ENCODE results near the gene TEX47. TPM values are rescaled to one million over a fixed set of nuclear protein-coding genes. Genes with fewer than 3 reads are reported as not detected.

The TEX47 gene
- under 1 TPM in 3 of 8 experiments, not detected in 5; 0.11 to 0.29 (median 0.23) TPM for total RNA-seq

- ATAC-seq (replicated peaks in 6 of 8), result no peak
- 6 to 96% (median 77%) methylated on average over 3 to 7 of the region's 7 CpGs; no CpG with 5 or more reads in 1 of the 10 experiments for WGBS, 10 experiments
- H3K27ac ChIP-seq, result no peak within 1 kb of the TSS
- in situ Hi-C loops (cut with MboI; ENCODE audit: low pct_unique_long_range_greater_than_20kb in 2 of 9, low sequenced_read_pairs in 9 of 9, unreplicated experiment in 9 of 9), result no loop called here
- H3K4me1 ChIP-seq (replicated peaks in 1 of 2), result no peaks in the 10 kb centered on the region
- no peak within 1 kb of the TSS for H3K4me3 ChIP-seq
Observed at GRCh38 chr7:88795553-88795952, at the start of gene TEX47. Gene TEX47 (minus strand): TSS chr7:88795737. CDS start chr7:88794942, 795 bp downstream.

DNA sequence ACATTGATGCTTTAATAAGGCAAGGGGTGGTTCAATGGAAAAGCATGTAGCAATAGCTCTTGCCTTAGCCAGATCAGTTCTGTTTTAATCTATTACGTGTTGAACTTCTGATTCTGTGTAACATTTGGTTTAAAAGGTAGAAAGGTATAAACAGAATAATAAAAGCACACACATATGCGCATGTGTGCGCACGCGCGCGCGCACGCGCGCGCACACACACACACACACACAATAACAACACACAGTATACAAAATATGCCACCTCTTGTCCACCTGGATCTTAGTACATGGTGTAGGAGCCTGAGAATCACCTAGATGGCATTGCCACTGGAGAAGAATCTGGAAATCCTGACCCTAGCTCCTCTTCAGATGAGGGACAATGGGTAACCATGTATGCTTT lies 49.6 kb upstream of the TEX47 start:
- in situ Hi-C loops (cut with MboI; ENCODE audit: low pct_unique_long_range_greater_than_20kb in 2 of 9, low sequenced_read_pairs in 9 of 9, unreplicated experiment in 9 of 9), result no loop called here
- no peak for ATAC-seq (replicated peaks in 6 of 8)
- H3K4me3 ChIP-seq, result no peak overlapping the region
- no peaks in the 10 kb centered on the region for H3K4me1 ChIP-seq (replicated peaks in 1 of 2)
- H3K27ac ChIP-seq, result no peak overlapping the region
- WGBS, 10 experiments, result 17 to 99% (median 80%) methylated on average over 1 to 12 of the region's 12 CpGs; no CpG with 5 or more reads in 3 of the 10 experiments

GRCh38 chr7:88842201-88842600 lies 46.7 kb upstream of the TEX47 start:
- peak in 1 of 8 experiments; percentile 6 for ATAC-seq (replicated peaks in 6 of 8)
- H3K4me3 ChIP-seq, result no peak overlapping the region
- H3K27ac ChIP-seq, result no peak overlapping the region
- in situ Hi-C loops (cut with MboI; ENCODE audit: low pct_unique_long_range_greater_than_20kb in 2 of 9, low sequenced_read_pairs in 9 of 9, unreplicated experiment in 9 of 9), result no loop called here
- no peaks in the 10 kb centered on the region for H3K4me1 ChIP-seq (replicated peaks in 1 of 2)

GRCh38 chr7:88835147-88835728 lies 39.7 kb upstream of the TEX47 start:
- ATAC-seq (replicated peaks in 6 of 8), result peak in 1 of 8 experiments; percentile 42
- 0 to 100% (median 30%) methylated on average over 1 to 3 of the region's 3 CpGs for WGBS, 10 experiments
- in situ Hi-C loops (cut with MboI; ENCODE audit: low pct_unique_long_range_greater_than_20kb in 2 of 9, low sequenced_read_pairs in 9 of 9, unreplicated experiment in 9 of 9), result no loop called here
- Histone ChIP-seq H3K27ac (no peak overlapping the region), H3K4me3 (no peak overlapping the region), H3K4me1 (replicated peaks in 1 of 2) (no peaks in the 10 kb centered on the region)

GRCh38 chr7:88826222-88826621 lies 30.7 kb upstream of the TEX47 start:
- 0 to 100% (median 73%) methylated on average over 1 to 3 of the region's 3 CpGs for WGBS, 10 experiments
- Histone ChIP-seq H3K4me3 (no peak overlapping the region), H3K4me1 (replicated peaks in 1 of 2) (no peaks in the 10 kb centered on the region), H3K27ac (no peak overlapping the region)
- in situ Hi-C loops (cut with MboI; ENCODE audit: low pct_unique_long_range_greater_than_20kb in 2 of 9, low sequenced_read_pairs in 9 of 9, unreplicated experiment in 9 of 9), result no loop called here
- ATAC-seq (replicated peaks in 6 of 8), result no peak

GRCh38 chr7:88818552-88818951 lies 23.0 kb upstream of the TEX47 start:
- in situ Hi-C loops (cut with MboI; ENCODE audit: low pct_unique_long_range_greater_than_20kb in 2 of 9, low sequenced_read_pairs in 9 of 9, unreplicated experiment in 9 of 9), result no loop called here
- Histone ChIP-seq H3K4me1 (replicated peaks in 1 of 2) (no peaks in the 10 kb centered on the region), H3K4me3 (no peak overlapping the region), H3K27ac (no peak overlapping the region)
- ATAC-seq (replicated peaks in 6 of 8), result no peak

- 0 to 100% (median 62%) methylated on average over 1 to 2 of the region's 2 CpGs; no CpG with 5 or more reads in 2 of the 10 experiments for WGBS, 10 experiments
- in situ Hi-C loops (cut with MboI; ENCODE audit: low pct_unique_long_range_greater_than_20kb in 2 of 9, low sequenced_read_pairs in 9 of 9, unreplicated experiment in 9 of 9), result no loop called here
- Histone ChIP-seq H3K27ac (no peak overlapping the region), H3K4me1 (replicated peaks in 1 of 2) (no peaks in the 10 kb centered on the region), H3K4me3 (no peak overlapping the region)
- no peak for ATAC-seq (replicated peaks in 6 of 8)
Observed at GRCh38 chr7:88806280-88807037, 10.9 kb upstream of the TEX47 start.

GRCh38 chr7:88801046-88801445 lies 5.5 kb upstream of the TEX47 start:
- in situ Hi-C loops (cut with MboI; ENCODE audit: low pct_unique_long_range_greater_than_20kb in 2 of 9, low sequenced_read_pairs in 9 of 9, unreplicated experiment in 9 of 9), result no loop called here
- WGBS, 10 experiments, result 0 to 95% (median 61%) methylated on average over 2 to 3 of the region's 3 CpGs; no CpG with 5 or more reads in 2 of the 10 experiments
- Histone ChIP-seq H3K4me3 (no peak overlapping the region), H3K27ac (no peak overlapping the region), H3K4me1 (replicated peaks in 1 of 2) (no peaks in the 10 kb centered on the region)
- no peak for ATAC-seq (replicated peaks in 6 of 8)

DNA sequence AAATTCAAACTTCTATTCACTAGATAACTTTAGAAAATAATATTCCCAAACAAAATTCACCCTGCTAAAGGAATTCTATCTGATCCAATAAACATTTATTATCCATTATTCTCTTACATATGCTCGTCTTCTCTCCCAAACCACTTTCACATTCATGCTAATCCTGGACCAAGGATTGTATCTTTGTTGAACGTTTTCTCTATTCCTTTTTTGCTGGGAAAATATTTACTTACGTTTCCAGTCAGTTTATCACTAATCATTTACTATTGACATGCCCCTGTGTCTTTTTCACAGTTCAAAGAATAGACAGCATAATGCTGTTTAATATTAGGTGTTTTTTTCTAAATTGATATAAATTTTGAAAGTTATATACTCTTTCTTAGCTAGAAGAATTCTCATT lies 3.2 kb downstream of the TEX47 start:
- WGBS, 10 experiments, result 0 to 100% (median 72%) methylated on average over 1 to 3 of the region's 3 CpGs; no CpG with 5 or more reads in 1 of the 10 experiments
- no peak for ATAC-seq (replicated peaks in 6 of 8)
- no peaks in the 10 kb centered on the region for H3K4me1 ChIP-seq (replicated peaks in 1 of 2)
- no peak overlapping the region for H3K4me3 ChIP-seq
- H3K27ac ChIP-seq, result no peak overlapping the region
- in situ Hi-C loops (cut with MboI; ENCODE audit: low pct_unique_long_range_greater_than_20kb in 2 of 9, low sequenced_read_pairs in 9 of 9, unreplicated experiment in 9 of 9), result no loop called here

GRCh38 chr7:88791891-88792290 lies 3.6 kb downstream of the TEX47 start:
- Histone ChIP-seq H3K4me1 (replicated peaks in 1 of 2) (no peaks in the 10 kb centered on the region), H3K4me3 (no peak overlapping the region), H3K27ac (no peak overlapping the region)
- 44 to 96% (median 84%) methylated on average over 1 to 4 of the region's 4 CpGs; no CpG with 5 or more reads in 1 of the 10 experiments for WGBS, 10 experiments
- in situ Hi-C loops (cut with MboI; ENCODE audit: low pct_unique_long_range_greater_than_20kb in 2 of 9, low sequenced_read_pairs in 9 of 9, unreplicated experiment in 9 of 9), result no loop called here
- ATAC-seq (replicated peaks in 6 of 8), result no peak

- Histone ChIP-seq H3K4me3 (no peak overlapping the region), H3K4me1 (replicated peaks in 1 of 2) (no peaks in the 10 kb centered on the region), H3K27ac (no peak overlapping the region)
- ATAC-seq (replicated peaks in 6 of 8), result peak in 2 of 8 experiments; percentile 33 to 37
- in situ Hi-C loops (cut with MboI; ENCODE audit: low pct_unique_long_range_greater_than_20kb in 2 of 9, low sequenced_read_pairs in 9 of 9, unreplicated experiment in 9 of 9), result no loop called here
- 33 to 100% (median 82%) methylated on average over 1 to 2 of the region's 2 CpGs; no CpG with 5 or more reads in 2 of the 10 experiments for WGBS, 10 experiments
Observed at GRCh38 chr7:88789480-88790064, 6.0 kb downstream of the TEX47 start.

GRCh38 chr7:88787777-88788176 lies 7.8 kb downstream of the TEX47 start:
- 0 to 69% (median 44%) methylated on average over 1 to 2 of the region's 2 CpGs; no CpG with 5 or more reads in 4 of the 10 experiments for WGBS, 10 experiments
- no peaks in the 10 kb centered on the region for H3K4me1 ChIP-seq (replicated peaks in 1 of 2)
- in situ Hi-C loops (cut with MboI; ENCODE audit: low pct_unique_long_range_greater_than_20kb in 2 of 9, low sequenced_read_pairs in 9 of 9, unreplicated experiment in 9 of 9), result no loop called here
- no peak overlapping the region for H3K27ac ChIP-seq
- no peak overlapping the region for H3K4me3 ChIP-seq
- no peak for ATAC-seq (replicated peaks in 6 of 8)

- H3K4me3 ChIP-seq, result no peak overlapping the region
- ATAC-seq (replicated peaks in 6 of 8), result no peak
- no peaks in the 10 kb centered on the region for H3K4me1 ChIP-seq (replicated peaks in 1 of 2)
- no peak overlapping the region for H3K27ac ChIP-seq
- in situ Hi-C loops (cut with MboI; ENCODE audit: low pct_unique_long_range_greater_than_20kb in 2 of 9, low sequenced_read_pairs in 9 of 9, unreplicated experiment in 9 of 9), result no loop called here
Observed at GRCh38 chr7:88775838-88776237, 19.7 kb downstream of the TEX47 start.

GRCh38 chr7:88772776-88773175 lies 22.8 kb downstream of the TEX47 start:
- no peak for ATAC-seq (replicated peaks in 6 of 8)
- in situ Hi-C loops (cut with MboI; ENCODE audit: low pct_unique_long_range_greater_than_20kb in 2 of 9, low sequenced_read_pairs in 9 of 9, unreplicated experiment in 9 of 9), result no loop called here
- H3K27ac ChIP-seq, result no peak overlapping the region
- H3K4me1 ChIP-seq (replicated peaks in 1 of 2), result no peaks in the 10 kb centered on the region
- no peak overlapping the region for H3K4me3 ChIP-seq

All from motor neuron (in vitro differentiated cells).